ENCODE measurements around the gene CDK4. TPM values are rescaled to one million over a fixed set of nuclear protein-coding genes. Genes with fewer than 3 reads are reported as not detected.
"Not testable (repeated sequence)": the region's sequence is repeated elsewhere in the genome, so short reads cannot be mapped to it uniquely, and the experiment has no call there.

CDK4 gene
- total RNA-seq, 1 donor from 2014 or later = 113 TPM

- intact Hi-C loops (cut with micrococcal nuclease) = no loop called here
Measured at GRCh38 chr12:57716305-57716704, 35.8 kb downstream of the CDK4 start.

DNA sequence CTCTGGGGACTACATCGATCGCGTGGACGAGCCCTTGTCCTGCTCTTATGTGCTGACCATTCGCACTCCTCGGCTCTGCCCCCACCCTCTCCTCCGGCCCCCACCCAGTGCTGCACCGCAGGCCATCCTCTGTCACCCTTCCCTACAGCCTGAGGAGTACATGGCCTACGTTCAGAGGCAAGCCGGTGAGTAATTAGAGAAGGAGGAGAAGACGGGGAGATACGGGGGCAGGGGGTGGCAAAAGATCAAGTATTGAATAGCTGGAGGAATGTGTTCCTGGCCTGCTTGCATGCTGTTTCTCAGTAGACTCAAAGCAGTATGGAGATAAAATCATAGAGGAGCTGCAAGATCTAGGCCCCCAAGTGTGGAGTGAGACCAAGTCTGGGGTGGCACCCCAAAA is 36.3 kb downstream of the CDK4 start:
- intact Hi-C loops (cut with micrococcal nuclease) = no loop called here

- intact Hi-C loops (cut with micrococcal nuclease) = not testable (repeated sequence)
Measured at GRCh38 chr12:57715036-57715748, 36.9 kb downstream of the CDK4 start.

GRCh38 chr12:57713209-57713608 is 38.9 kb downstream of the CDK4 start:
- intact Hi-C loops (cut with micrococcal nuclease) = no loop called here

DNA sequence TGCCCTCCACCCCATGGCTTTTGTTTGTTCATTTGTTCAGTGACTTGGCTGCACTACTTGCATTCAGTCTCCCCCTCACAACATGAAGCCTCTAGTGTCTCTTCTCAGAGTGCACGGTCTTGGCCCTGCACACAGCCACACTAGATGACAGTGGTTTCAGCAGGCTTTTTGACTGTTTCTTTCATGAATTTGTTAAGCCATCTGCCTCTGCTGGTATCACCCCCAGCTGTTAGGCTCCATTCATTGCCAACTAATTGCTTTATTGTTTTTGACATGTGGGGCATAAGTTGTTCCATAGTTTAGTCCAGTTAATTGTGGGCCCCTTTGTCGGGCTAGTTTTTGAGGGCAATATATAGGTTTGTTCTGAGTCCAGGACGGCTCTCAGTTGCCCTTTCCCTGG is 39.4 kb downstream of the CDK4 start:
- intact Hi-C loops (cut with micrococcal nuclease) = no loop called here

DNA sequence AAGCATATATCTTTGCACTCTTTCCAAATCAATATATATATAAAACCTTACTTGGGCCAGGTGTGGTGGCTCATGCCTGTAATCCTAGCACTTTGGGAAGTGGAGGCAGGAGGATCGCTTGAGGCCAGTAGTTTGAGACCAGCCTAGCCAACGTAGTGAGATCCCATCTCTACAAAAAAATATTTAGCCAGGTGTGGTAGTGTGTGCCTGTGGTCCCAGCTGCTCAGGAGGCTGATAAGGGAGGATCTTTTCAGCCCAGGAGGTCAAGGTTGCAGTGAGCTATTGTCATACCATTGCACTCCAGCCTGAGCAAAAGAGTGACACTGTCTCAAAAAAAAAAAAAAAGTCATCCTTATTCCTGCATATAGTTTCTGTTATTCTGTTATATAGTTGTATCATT is 43.8 kb downstream of the CDK4 start:
- intact Hi-C loops (cut with micrococcal nuclease) = no loop called here

DNA sequence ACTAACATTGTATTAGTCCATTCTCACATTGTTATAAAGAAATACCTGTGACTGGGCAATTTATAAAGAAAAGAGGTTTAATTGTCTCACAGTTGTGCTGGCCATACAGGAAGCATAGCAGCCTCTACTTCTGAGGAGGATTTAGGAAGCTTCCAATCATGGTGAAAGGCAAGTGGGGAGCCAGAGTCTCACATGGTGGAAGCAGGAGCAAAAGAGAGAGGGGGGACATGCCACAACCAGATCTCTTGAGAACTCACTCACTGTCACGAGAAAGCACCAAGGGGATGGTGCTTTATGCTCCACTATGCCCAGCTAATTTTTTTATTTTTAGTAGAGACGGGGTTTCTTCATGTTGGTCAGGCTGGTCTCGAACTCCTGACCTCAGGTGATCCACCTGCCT is 44.9 kb downstream of the CDK4 start:
- intact Hi-C loops (cut with micrococcal nuclease) = no loop called here

DNA sequence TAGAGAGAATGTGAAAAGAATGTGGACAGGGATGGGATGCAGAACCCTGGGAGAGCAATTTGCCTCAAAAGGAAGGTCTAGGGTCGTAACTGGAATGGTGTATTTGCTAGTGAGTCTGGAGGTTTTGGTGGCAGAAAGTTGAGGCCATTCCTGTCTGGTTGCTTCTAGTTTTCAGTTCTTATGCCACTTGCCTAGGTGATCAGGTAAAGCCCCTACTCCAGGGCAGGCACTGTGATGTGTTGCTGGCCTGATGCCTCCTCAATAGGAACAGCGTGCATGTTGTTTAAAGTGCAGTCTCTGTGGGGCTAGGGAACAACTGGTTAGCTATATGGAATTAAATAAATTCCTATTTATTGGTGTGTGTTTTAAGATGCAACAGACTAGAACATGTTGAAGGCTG is 51.8 kb downstream of the CDK4 start:
- intact Hi-C loops (cut with micrococcal nuclease) = no loop called here

GRCh38 chr12:57698414-57698813 is 53.7 kb downstream of the CDK4 start:
- intact Hi-C loops (cut with micrococcal nuclease) = no loop called here

Other genes starting within 250 kb of the CDK4 start
- 20.1 and 22.0 TPM in 2 replicates for gene DDIT3, start 231.8 kb downstream of the CDK4 start, total RNA-seq
- 73.2 and 84.8 TPM in 2 replicates for gene MBD6, start 229.5 kb downstream of the CDK4 start, total RNA-seq
- gene DCTN2, start 205.1 kb downstream of the CDK4 start, total RNA-seq = 88.6 and 89.2 TPM in 2 replicates
- 1.5 and 2.2 TPM in 2 replicates for gene KIF5A, start 202.3 kb downstream of the CDK4 start, total RNA-seq
- gene PIP4K2C, start 161.1 kb downstream of the CDK4 start, total RNA-seq = 24.8 and 26.3 TPM in 2 replicates
- 25.7 and 27.5 TPM in 2 replicates for gene DTX3, start 147.5 kb downstream of the CDK4 start, total RNA-seq
- 0.34 and 0.51 TPM in 2 replicates for gene ARHGEF25, start 140.9 kb downstream of the CDK4 start, total RNA-seq
- gene B4GALNT1, start 119.1 kb downstream of the CDK4 start, total RNA-seq = 4.3 and 4.5 TPM in 2 replicates
- gene OS9, start 58.2 kb downstream of the CDK4 start, total RNA-seq = 161 and 162 TPM in 2 replicates
- 70.2 and 74.9 TPM in 2 replicates for gene AGAP2, start 13.6 kb downstream of the CDK4 start, total RNA-seq
- 25.4 and 29.4 TPM in 2 replicates for gene TSPAN31, start 7.3 kb downstream of the CDK4 start, total RNA-seq
- 24.8 and 26.0 TPM in 2 replicates for gene MARCHF9, start 2.8 kb upstream of the CDK4 start, total RNA-seq
- gene CYP27B1, start 14.8 kb upstream of the CDK4 start, total RNA-seq = 3.8 and 4.9 TPM in 2 replicates
- 32.5 and 33.7 TPM in 2 replicates for gene METTL1, start 19.8 kb upstream of the CDK4 start, total RNA-seq
- 2.9 and 4.2 TPM in 2 replicates for gene EEF1AKMT3, start 20.3 kb upstream of the CDK4 start, total RNA-seq
- gene TSFM, start 30.5 kb upstream of the CDK4 start, total RNA-seq = 34.4 and 37.0 TPM in 2 replicates
- 6.8 and 7.1 TPM in 2 replicates for gene AVIL, start 66.4 kb upstream of the CDK4 start, total RNA-seq
- 118 and 136 TPM in 2 replicates for gene CTDSP2, start 94.4 kb upstream of the CDK4 start, total RNA-seq
- gene ATP23, start 189.3 kb upstream of the CDK4 start, total RNA-seq = 8.4 and 11.2 TPM in 2 replicates